Right lobe of liver (tissue), 4 donors: ENCODE data around the gene ZCCHC7.

Source experiments
- CTCF ChIP-seq, 4 donors: fragments of 200-600 bp in 3 of 4; fragments of 450-650 bp in 1 of 4; IDR thresholded peaks; one replicate each; pipeline versions ENCODE4 v1.5.1 to v1.8.0; 2016 to 2022; ENCODE audit warnings: antibody characterized with exemption in 4 of 4, mild to moderate bottlenecking in 2 of 4
- POLR2A ChIP-seq: fragments of 450-650 bp; IDR thresholded peaks from one replicate; pipeline ENCODE4 v1.6.1; 2017; ENCODE audit warnings: antibody characterized with exemption, mild to moderate bottlenecking
- donor health status: DM: no; HTN: no; CAD: no.
- donor health status: DM: no; HTN: no; CAD: no.
- donor health status: DM: no; HTN: yes; CAD: no.

- TF ChIP-seq CTCF (IDR thresholded peaks at IDR 0.05) (no peak), POLR2A (no peak)
Observed at GRCh38 chr9:37107701-37108100, 12.7 kb upstream of the ZCCHC7 start.
